ENCODE results near the gene ADH7. TPM values are rescaled to one million over a fixed set of nuclear protein-coding genes. Genes with fewer than 3 reads are reported as not detected.

Gene ADH7
- total and polyA plus RNA-seq, 2 experiments from 2014 or later, result not detected

GRCh38 chr4:99483636-99484035, 48.5 kb upstream of the ADH7 start:
- Histone ChIP-seq H3K4me1 (ENCODE audit: insufficient read depth) (no peaks in the 10 kb centered on the region), H3K27me3 (ENCODE audit: insufficient read depth) (no peaks in the 10 kb centered on the region), H3K36me3 (ENCODE audit: insufficient read depth) (peaks cover 9% of the 10 kb centered on the region; the same call in 1 of the 2 replicates), H3K9me2 (ENCODE audit: insufficient read depth) (no peaks in the 10 kb centered on the region), H2AFZ (no peak overlapping the region), H3K4me3 (no peak overlapping the region), H3K27ac (ENCODE audit: low read depth) (no peak overlapping the region), H4K20me1 (replicated peaks; ENCODE audit: insufficient read depth) (no peaks in the 10 kb centered on the region), H3K79me2 (replicated peaks; ENCODE audit: insufficient read depth) (no peaks in the 10 kb centered on the region), H3K4me2 (no peak overlapping the region), H3F3A (replicated peaks; ENCODE audit: low read depth) (no peaks in the 10 kb centered on the region)
- Mint-ChIP-seq H3K36me3 (ENCODE audit: low read depth) (peaks cover 41% of the 10 kb centered on the region), H3K4me1 (no peaks in the 10 kb centered on the region), H3K9me3 (peaks cover 76% of the 10 kb centered on the region), H3K27me3 (ENCODE audit: insufficient read depth, low read depth, poor library complexity) (peaks cover 2% of the 10 kb centered on the region), H3K4me3 (no peak overlapping the region), H3K27ac (no peak overlapping the region)
- no peak for DNase-seq (ENCODE audit: low spot score)
- no peak for ATAC-seq
- TF ChIP-seq NANOG (IDR thresholded peaks at IDR 0.05; ENCODE audit: borderline replicate concordance) (no peak), EZH2 (IDR thresholded peaks at IDR 0.05; ENCODE audit: low read depth, unreplicated experiment) (no peak), ETS1 (IDR thresholded peaks at IDR 0.05) (no peak), ZNF114 (CRISPR knock-in tag; IDR thresholded peaks at IDR 0.05) (no peak), CREB1 (CRISPR knock-in tag; IDR thresholded peaks at IDR 0.05; ENCODE audit: low read depth) (no peak), POLR2AphosphoS5 (IDR thresholded peaks at IDR 0.05; ENCODE audit: low read depth) (no peak), STAT1 (IDR thresholded peaks at IDR 0.05; ENCODE audit: unreplicated experiment) (no peak), REST (IDR thresholded peaks at IDR 0.05; ENCODE audit: unreplicated experiment) (no peak), CTCF (conservative IDR thresholded peaks at IDR 0.05; ENCODE audit: low read depth in 2 of 2) (no peak), JUNB (IDR thresholded peaks at IDR 0.05; ENCODE audit: unreplicated experiment) (no peak), ZNF331 (CRISPR knock-in tag; IDR thresholded peaks at IDR 0.05; ENCODE audit: low read depth) (no peak), EZH2phosphoT487 (IDR thresholded peaks at IDR 0.05; ENCODE audit: unreplicated experiment) (no peak)
- TF ChIP-seq, protein P1, sequence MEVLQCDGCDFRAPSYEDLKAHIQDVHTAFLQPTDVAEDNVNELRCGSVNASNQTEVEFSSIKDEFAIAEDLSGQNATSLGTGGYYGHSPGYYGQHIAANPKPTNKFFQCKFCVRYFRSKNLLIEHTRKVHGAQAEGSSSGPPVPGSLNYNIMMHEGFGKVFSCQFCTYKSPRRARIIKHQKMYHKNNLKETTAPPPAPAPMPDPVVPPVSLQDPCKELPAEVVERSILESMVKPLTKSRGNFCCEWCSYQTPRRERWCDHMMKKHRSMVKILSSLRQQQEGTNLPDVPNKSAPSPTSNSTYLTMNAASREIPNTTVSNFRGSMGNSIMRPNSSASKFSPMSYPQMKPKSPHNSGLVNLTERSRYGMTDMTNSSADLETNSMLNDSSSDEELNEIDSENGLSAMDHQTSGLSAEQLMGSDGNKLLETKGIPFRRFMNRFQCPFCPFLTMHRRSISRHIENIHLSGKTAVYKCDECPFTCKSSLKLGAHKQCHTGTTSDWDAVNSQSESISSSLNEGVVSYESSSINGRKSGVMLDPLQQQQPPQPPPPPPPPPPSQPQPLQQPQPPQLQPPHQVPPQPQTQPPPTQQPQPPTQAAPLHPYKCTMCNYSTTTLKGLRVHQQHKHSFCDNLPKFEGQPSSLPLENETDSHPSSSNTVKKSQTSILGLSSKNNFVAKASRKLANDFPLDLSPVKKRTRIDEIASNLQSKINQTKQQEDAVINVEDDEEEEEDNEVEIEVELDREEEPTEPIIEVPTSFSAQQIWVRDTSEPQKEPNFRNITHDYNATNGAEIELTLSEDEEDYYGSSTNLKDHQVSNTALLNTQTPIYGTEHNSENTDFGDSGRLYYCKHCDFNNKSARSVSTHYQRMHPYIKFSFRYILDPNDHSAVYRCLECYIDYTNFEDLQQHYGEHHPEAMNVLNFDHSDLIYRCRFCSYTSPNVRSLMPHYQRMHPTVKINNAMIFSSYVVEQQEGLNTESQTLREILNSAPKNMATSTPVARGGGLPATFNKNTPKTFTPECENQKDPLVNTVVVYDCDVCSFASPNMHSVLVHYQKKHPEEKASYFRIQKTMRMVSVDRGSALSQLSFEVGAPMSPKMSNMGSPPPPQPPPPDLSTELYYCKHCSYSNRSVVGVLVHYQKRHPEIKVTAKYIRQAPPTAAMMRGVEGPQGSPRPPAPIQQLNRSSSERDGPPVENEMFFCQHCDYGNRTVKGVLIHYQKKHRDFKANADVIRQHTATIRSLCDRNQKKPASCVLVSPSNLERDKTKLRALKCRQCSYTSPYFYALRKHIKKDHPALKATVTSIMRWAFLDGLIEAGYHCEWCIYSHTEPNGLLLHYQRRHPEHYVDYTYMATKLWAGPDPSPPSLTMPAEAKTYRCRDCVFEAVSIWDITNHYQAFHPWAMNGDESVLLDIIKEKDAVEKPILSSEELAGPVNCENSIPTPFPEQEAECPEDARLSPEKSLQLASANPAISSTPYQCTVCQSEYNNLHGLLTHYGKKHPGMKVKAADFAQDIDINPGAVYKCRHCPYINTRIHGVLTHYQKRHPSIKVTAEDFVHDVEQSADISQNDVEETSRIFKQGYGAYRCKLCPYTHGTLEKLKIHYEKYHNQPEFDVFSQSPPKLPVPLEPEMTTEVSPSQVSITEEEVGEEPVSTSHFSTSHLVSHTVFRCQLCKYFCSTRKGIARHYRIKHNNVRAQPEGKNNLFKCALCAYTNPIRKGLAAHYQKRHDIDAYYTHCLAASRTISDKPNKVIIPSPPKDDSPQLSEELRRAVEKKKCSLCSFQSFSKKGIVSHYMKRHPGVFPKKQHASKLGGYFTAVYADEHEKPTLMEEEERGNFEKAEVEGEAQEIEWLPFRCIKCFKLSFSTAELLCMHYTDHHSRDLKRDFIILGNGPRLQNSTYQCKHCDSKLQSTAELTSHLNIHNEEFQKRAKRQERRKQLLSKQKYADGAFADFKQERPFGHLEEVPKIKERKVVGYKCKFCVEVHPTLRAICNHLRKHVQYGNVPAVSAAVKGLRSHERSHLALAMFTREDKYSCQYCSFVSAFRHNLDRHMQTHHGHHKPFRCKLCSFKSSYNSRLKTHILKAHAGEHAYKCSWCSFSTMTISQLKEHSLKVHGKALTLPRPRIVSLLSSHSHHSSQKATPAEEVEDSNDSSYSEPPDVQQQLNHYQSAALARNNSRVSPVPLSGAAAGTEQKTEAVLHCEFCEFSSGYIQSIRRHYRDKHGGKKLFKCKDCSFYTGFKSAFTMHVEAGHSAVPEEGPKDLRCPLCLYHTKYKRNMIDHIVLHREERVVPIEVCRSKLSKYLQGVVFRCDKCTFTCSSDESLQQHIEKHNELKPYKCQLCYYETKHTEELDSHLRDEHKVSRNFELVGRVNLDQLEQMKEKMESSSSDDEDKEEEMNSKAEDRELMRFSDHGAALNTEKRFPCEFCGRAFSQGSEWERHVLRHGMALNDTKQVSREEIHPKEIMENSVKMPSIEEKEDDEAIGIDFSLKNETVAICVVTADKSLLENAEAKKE (CRISPR knock-in tag; IDR thresholded peaks at IDR 0.05), result no peak
